ENCODE results near the gene CSF2.

CSF2 gene

GRCh38 chr5:132058646-132059042 is 14.9 kb upstream of the CSF2 start:
- TF ChIP-seq CTCF (conservative IDR thresholded peaks at IDR 0.05; ENCODE audit: low read depth, low read length): no peak
- H3K4me3 ChIP-seq (ENCODE audit: low read length): no peak overlapping the region
- DNase-seq (ENCODE audit: low read depth): no peak

DNA sequence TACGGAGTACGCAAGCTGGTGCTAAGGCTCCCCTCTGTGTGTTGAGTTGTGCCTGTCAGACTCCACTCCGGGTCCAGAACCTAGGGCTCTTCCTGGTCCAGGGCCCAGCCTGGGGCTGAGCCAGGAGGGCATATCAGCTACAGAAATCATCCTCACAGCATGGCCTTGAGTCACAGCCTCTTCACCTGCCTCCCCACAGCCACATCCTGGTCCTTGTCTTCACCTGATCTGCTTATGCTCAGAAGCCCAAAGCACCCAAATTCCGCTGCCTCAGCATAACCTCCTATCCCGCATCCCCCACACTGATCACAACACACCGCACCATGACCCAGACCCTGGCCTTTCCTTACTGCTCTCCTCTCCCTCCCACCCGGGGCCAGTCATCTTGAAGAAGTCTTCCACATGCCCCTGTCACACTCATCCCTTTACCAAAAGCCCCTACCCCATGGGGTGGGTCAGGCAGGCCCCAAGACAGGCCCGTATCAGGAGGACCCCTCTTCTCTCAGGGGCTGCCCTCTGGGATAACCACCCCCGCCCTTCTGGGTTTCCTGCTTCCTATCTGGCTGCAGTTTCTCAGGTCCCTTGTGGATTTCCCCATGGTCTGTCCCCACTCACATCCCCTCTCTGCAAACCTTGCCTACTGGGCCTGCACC is 14.4 kb upstream of the CSF2 start:
- TF ChIP-seq CTCF (conservative IDR thresholded peaks at IDR 0.05; ENCODE audit: low read depth, low read length): no peak
- DNase-seq (ENCODE audit: low read depth): no peak
- H3K4me3 ChIP-seq (ENCODE audit: low read length): no peak overlapping the region

DNA sequence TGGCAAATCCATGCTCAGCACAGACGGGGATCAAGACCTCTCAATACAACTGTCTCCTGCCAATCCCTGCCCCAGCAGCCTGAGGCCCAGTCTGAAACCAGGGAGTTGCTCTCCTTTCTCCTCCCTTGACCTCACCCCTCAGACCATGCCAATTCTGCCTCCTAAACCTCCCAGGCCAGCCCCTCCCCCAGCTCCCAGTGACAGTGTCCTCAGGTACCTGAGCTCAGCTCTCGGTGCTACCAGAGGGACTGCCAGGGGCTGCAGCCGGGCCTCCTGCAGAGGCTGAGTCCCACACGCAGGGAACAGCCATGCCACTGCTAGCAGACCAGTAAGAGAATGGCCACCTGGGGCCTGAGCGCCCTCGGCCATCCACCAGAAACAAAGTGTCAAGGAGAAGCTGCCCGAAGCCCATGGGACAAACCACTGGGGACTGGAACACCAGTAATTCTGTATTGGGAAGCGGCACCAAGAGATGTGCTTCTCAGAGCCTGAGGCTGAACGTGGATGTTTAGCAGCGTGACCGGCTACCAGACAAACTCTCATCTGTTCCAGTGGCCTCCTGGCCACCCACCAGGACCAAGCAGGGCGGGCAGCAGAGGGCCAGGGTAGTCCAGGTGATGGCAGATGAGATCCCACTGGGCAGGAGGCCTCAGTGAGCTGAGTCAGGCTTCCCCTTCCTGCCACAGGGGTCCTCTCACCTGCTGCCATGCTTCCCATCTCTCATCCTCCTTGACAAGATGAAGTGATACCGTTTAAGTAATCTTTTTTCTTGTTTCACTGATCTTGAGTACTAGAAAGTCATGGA is 13.7 kb upstream of the CSF2 start:
- DNase-seq (ENCODE audit: low read depth): no peak
- no peak overlapping the region for H3K4me3 ChIP-seq (ENCODE audit: low read length)
- no peak for TF ChIP-seq CTCF (conservative IDR thresholded peaks at IDR 0.05; ENCODE audit: low read depth, low read length)

DNA sequence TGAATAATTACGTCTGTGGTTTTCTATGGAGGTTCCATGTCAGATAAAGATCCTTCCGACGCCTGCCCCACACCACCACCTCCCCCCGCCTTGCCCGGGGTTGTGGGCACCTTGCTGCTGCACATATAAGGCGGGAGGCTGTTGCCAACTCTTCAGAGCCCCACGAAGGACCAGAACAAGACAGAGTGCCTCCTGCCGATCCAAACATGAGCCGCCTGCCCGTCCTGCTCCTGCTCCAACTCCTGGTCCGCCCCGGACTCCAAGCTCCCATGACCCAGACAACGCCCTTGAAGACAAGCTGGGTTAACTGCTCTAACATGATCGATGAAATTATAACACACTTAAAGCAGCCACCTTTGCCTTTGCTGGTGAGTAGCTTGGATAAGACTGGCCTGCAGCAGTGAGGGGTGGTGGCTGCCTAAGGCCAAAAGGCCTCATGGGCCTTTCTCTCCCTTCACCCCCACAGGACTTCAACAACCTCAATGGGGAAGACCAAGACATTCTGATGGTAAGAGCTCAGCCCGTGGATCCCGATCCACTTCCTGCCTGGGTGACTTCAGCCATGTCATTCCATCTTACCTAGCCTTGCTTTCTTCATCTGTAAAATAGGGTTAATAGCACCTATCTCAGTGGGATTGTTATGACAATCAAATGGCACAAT is 13.0 kb upstream of the CSF2 start, which contains the start of gene IL3:
TSS of gene IL3 (plus strand) at position 155 of the 661 bp plus-strand sequence. CDS start at position 207, 52 bp downstream.
- DNase-seq (ENCODE audit: low read depth): no peak
- H3K4me3 ChIP-seq (ENCODE audit: low read length): no peak within 1 kb of the TSS
- no peak for TF ChIP-seq CTCF (conservative IDR thresholded peaks at IDR 0.05; ENCODE audit: low read depth, low read length)

DNA sequence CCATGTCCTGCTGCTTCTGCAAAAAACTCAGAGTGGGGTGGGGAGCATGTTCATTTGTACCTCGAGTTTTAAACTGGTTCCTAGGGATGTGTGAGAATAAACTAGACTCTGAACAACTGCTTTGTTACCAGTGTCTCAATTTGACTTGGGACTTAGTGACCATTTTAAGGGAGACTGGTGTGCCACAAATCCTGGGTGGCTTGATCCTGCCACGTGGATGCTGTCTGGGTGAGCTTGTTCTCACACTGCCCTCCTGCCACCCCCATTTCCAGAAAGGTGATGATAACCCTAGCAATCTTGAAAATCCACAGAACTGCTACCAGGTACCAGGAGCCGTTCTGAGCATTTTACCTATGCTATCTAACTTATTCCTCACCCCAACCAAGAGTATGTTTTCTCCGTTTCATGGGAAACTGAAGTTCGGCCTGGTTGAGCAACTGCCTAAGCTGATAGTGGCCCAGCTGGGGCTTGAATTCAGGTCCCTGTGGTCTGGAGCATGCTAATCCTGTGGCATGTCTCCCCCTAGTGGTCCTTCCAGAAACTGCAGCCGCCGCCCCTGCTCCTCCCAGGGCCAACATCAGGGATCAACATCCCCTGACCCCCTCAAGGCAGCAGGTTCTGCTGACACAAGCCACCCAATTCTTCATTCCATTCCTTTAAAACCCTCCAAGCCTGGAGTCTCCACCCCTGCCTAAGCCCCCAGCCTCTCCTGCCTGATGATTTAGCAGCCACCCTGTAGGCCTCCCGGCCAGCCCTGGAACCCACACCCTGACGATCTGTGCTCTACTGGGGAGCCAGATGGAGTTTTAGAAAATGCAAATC is 10.3 kb upstream of the CSF2 start:
- TF ChIP-seq CTCF (conservative IDR thresholded peaks at IDR 0.05; ENCODE audit: low read depth, low read length): peak; percentile 97
- H3K4me3 ChIP-seq (ENCODE audit: low read length): no peak overlapping the region
- no peak for DNase-seq (ENCODE audit: low read depth)

DNA sequence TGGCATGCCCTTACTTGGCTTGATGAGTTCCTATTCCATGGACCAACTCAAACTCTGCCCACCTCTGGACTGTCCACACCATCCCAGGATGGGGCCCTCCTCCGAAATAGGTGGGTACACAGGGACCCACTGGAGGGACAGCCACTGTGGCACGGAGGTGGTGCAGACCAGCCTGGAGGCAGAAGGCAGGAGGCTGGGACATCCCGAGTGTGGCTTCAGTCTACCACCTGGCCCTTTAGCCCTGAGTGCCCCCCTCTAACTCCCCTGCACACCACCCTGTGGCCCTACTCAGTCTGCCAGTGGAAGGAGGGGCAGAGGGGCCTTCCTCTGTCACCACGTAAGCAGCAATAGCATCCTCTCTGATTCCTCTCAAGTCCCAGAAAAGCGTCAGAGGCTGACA is 9.4 kb upstream of the CSF2 start:
- H3K4me3 ChIP-seq (ENCODE audit: low read length): no peak overlapping the region
- DNase-seq (ENCODE audit: low read depth): no peak
- no peak for TF ChIP-seq CTCF (conservative IDR thresholded peaks at IDR 0.05; ENCODE audit: low read depth, low read length)

All from retinal pigment epithelial cell (primary cell).